HL-60 (cell line): ENCODE results near the gene CPLX4.

Source experiments
- DNase-seq, 2 experiments: peaks; one replicate each; pipeline ENCODE4 v3.0.0-alpha.2; 2010 to 2020; ENCODE audit warnings: low read depth in 1 of 2, low spot score in 1 of 2
- H3K27ac ChIP-seq: fragments of 250-450 bp; sonication (Bioruptor Pico); replicated peaks from 2 replicates; pipeline ENCODE4 v1.5.1; 2020; ENCODE audit warnings: mild to moderate bottlenecking, moderate library complexity
- H3K27me3 ChIP-seq: fragments of 250-450 bp; sonication (Bioruptor Pico); 2 replicates; pipeline ENCODE4 v1.5.1; 2021; ENCODE audit warnings: mild to moderate bottlenecking, moderate library complexity; ENCODE audit not compliant: insufficient read depth, poor library complexity, severe bottlenecking
- H3K4me3 ChIP-seq: replicated peaks from 2 replicates; pipeline ENCODE4 v1.5.1; 2011; ENCODE audit warnings: mild to moderate bottlenecking, control low read depth, low read length; ENCODE audit not compliant: insufficient read depth
- GABPA ChIP-seq: IDR thresholded peaks from 2 replicates; pipeline ENCODE4 v1.6.1; 2012; ENCODE audit warnings: low read depth
- POLR2AphosphoS5 ChIP-seq: IDR thresholded peaks from 2 replicates; pipeline ENCODE4 v1.6.1; 2012; ENCODE audit warnings: low read depth
- REST ChIP-seq: IDR thresholded peaks from 2 replicates; pipeline ENCODE4 v1.6.1; 2012; ENCODE audit warnings: low read depth; ENCODE audit not compliant: insufficient replicate concordance
- SPI1 ChIP-seq: IDR thresholded peaks from 2 replicates; pipeline ENCODE4 v1.6.1; 2012; ENCODE audit warnings: low read depth, mild to moderate bottlenecking, borderline replicate concordance
- TF ChIP-seq, protein P1 (sequence below): IDR thresholded peaks from one replicate; pipeline ENCODE4 v1.5.1; 2011; ENCODE audit warnings: low read length, control low read depth, inconsistent platforms; ENCODE audit not compliant: insufficient read depth

Gene CPLX4

DNA sequence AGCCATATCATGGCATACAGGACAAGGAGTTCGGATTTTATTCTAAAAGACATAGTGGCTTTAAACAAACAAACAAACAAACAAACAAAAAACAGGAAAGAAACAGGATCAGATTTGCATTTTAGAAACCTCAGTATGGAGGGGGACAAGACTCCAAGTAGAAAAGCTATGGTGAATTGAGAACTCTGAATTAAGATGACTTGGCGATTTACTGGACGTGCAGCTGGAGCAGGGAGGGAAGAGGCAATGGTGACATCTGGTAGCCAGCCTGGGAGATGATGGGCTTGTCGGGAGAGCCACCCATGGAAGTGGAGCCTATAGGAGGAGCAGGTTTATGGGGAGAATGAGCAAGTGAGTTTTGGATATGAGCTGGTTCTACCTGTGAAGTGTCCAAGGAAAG is 13.2 kb downstream of the CPLX4 start:
- no peak for DNase-seq
- TF ChIP-seq SPI1 = no peak
- TF ChIP-seq POLR2AphosphoS5 = no peak
- Histone ChIP-seq H3K27ac (no peak overlapping the region), H3K27me3 (peaks cover 18% of the 10 kb centered on the region), H3K4me3 (no peak overlapping the region)

GRCh38 chr18:59303656-59304195 is 14.7 kb downstream of the CPLX4 start:
- Histone ChIP-seq H3K27ac (no peak overlapping the region), H3K4me3 (no peak overlapping the region), H3K27me3 (peaks cover 15% of the 10 kb centered on the region)
- DNase-seq = no peak
- TF ChIP-seq POLR2AphosphoS5 = no peak

DNA sequence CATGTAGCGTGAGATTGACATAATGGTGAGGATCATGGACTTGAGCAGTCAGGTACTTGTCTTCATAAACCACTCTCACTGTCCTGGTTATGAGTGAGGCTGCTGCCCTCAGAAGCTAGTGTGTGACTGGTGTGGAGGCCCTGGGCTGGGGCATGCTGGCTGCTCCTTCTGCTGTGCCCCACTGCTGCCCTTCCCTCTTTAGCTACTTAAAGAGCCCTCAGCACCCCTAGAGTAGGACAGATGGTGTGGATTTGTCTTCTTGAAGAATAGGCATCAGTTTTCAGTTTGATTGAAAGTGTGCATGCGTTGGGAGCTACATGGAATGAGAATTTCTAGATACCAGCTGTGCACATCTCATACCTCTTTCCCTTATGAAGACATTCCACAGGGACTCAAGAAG is 15.4 kb downstream of the CPLX4 start:
- no peak overlapping the region for H3K27ac ChIP-seq
- no peak overlapping the region for H3K4me3 ChIP-seq
- H3K27me3 ChIP-seq = peaks cover 16% of the 10 kb centered on the region
- TF ChIP-seq GABPA (no peak), REST (no peak), POLR2AphosphoS5 (no peak), SPI1 (no peak)
- TF ChIP-seq, protein P1, sequence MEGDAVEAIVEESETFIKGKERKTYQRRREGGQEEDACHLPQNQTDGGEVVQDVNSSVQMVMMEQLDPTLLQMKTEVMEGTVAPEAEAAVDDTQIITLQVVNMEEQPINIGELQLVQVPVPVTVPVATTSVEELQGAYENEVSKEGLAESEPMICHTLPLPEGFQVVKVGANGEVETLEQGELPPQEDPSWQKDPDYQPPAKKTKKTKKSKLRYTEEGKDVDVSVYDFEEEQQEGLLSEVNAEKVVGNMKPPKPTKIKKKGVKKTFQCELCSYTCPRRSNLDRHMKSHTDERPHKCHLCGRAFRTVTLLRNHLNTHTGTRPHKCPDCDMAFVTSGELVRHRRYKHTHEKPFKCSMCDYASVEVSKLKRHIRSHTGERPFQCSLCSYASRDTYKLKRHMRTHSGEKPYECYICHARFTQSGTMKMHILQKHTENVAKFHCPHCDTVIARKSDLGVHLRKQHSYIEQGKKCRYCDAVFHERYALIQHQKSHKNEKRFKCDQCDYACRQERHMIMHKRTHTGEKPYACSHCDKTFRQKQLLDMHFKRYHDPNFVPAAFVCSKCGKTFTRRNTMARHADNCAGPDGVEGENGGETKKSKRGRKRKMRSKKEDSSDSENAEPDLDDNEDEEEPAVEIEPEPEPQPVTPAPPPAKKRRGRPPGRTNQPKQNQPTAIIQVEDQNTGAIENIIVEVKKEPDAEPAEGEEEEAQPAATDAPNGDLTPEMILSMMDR = no peak
- DNase-seq = no peak

DNA sequence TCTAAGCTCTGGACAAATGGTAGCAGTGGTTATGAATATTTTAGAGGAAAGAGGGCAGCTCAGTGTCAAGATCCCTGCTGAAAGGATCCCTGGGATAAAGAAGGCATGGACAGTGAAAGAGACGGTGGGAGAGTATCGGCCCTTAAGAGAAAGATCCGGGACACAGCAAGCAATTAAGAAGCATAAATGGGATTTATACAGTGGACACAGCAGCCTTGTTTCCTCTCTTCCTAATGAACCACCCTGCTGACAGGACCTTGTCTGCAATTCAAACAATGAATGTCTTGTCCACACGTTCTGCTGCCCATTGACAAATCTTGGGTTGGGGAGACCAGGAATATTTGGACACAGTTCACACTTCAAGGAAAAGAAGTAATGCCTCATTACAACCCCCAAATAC is 16.5 kb downstream of the CPLX4 start:
- TF ChIP-seq GABPA = no peak
- TF ChIP-seq, protein P1 = no peak
- TF ChIP-seq REST = no peak
- no peak for TF ChIP-seq POLR2AphosphoS5
- TF ChIP-seq SPI1 = no peak
- no peak overlapping the region for H3K27ac ChIP-seq
- DNase-seq = no peak
- no peak overlapping the region for H3K4me3 ChIP-seq
- H3K27me3 ChIP-seq = peaks cover 16% of the 10 kb centered on the region

- Histone ChIP-seq H3K27ac (no peak overlapping the region), H3K4me3 (no peak overlapping the region), H3K27me3 (peaks cover 16% of the 10 kb centered on the region)
- TF ChIP-seq SPI1 = no peak
- TF ChIP-seq GABPA = no peak
- TF ChIP-seq, protein P1 = no peak
- no peak for TF ChIP-seq REST
- TF ChIP-seq POLR2AphosphoS5 = no peak
- no peak for DNase-seq
These were observed 17.7 kb downstream of the CPLX4 start for GRCh38 chr18:59300676-59301285.
